HCT116 (cell line): ENCODE data around the gene TMEM119. TPM values are rescaled to one million over a fixed set of nuclear protein-coding genes. Genes with fewer than 3 reads are reported as not detected.

ENCODE experiments used
- ATAC-seq: fragments of 200-7000 bp; cut with Tn5 transposase; 2 replicates; pipeline ENCODE4 v1.9.1; 2020; ENCODE audit warnings: mild to moderate bottlenecking, moderate library complexity
- BruUV-seq: library from RNA; stranded (reverse); fragments of 400-500 nt; replicated peaks from 2 replicates; lab custom pipeline; 2021; lab: Mats Ljungman, UMichigan
- CTCF ChIA-PET: fragments of 300-600 bp; sonication (Branson Sonifier 250); formaldehyde crosslinking; loops from one replicate; lab custom pipeline; 2021; ENCODE audit warnings: antibody characterized with exemption; lab: Charles Lee
- POLR2A ChIA-PET: fragments of 300-600, 350-600 bp; sonication (Branson Sonifier 250); formaldehyde crosslinking; loops from one replicate; lab custom pipeline; 2021; ENCODE audit warnings: antibody characterized with exemption; lab: Charles Lee
- RAD21 ChIA-PET, 2 experiments: fragments of 300-600 bp; sonication (Branson Sonifier 250); formaldehyde crosslinking; loops; one replicate each; lab custom pipeline; 2023; ENCODE audit warnings: low total read pairs in 2 of 2; ENCODE audit not compliant: uncharacterized antibody in 2 of 2, unreplicated experiment in 2 of 2, low non-redundant PET in 1 of 2; lab: Charles Lee
- DNase-seq: peaks from one replicate; pipeline ENCODE4 v3.0.0-alpha.2; 2010; ENCODE audit warnings: low read depth, low spot score
- H2AFZ ChIP-seq: fragments of 200-600 bp; shearing (Covaris generic), sonication (generic); 2 replicates; pipeline ENCODE4 v1.6.1; 2017; ENCODE audit warnings: low read depth, mixed run types, mixed read lengths, antibody characterized with exemption, low read length; ENCODE audit not compliant: poor library complexity, severe bottlenecking
- H3K27ac ChIP-seq: 2 replicates; pipeline ENCODE4 v1.5.1; 2012; ENCODE audit warnings: low read depth, low read length
- H3K27me3 ChIP-seq: fragments of 200-600 bp; sonication (generic); 2 replicates; pipeline ENCODE4 v1.6.1; 2016; ENCODE audit warnings: mixed run types, low read length, mixed read lengths; ENCODE audit not compliant: insufficient read depth
- H3K36me3 ChIP-seq, 2 experiments: fragments of 200-500 bp in 1 of 2; fragments of 200-600 bp in 1 of 2; sonication (Bioruptor generic) in 1 of 2; sonication (generic) in 1 of 2; 2 replicates each; pipeline versions ENCODE4 v1.5.1 to v1.6.1; 2014 to 2016; ENCODE audit warnings: low read length in 2 of 2, inconsistent platforms in 1 of 2, mixed read lengths in 1 of 2, mixed run types in 1 of 2; ENCODE audit not compliant: insufficient read depth in 2 of 2, control insufficient read depth in 1 of 2
- H3K4me1 ChIP-seq, 2 experiments: fragments of 200-600 bp in 1 of 2; sonication (generic) in 1 of 2; 2 replicates each; pipeline versions ENCODE4 v1.5.1 to v1.6.1; 2012 to 2017; ENCODE audit warnings: low read length in 2 of 2, inconsistent platforms in 1 of 2, mild to moderate bottlenecking in 1 of 2, mixed read lengths in 1 of 2, mixed run types in 1 of 2, moderate library complexity in 1 of 2; ENCODE audit not compliant: insufficient read depth in 2 of 2, control insufficient read depth in 1 of 2
- H3K4me2 ChIP-seq: fragments of 200-600 bp; sonication (generic); 2 replicates; pipeline ENCODE4 v1.6.1; 2017; ENCODE audit warnings: mixed run types, low read length, mixed read lengths
- H3K4me3 ChIP-seq, 2 experiments: fragments of 200-600 bp in 1 of 2; sonication (generic) in 1 of 2; replicated peaks in 1 of 2; 2 replicates each; pipeline ENCODE4 v1.5.1; 2011 to 2016; ENCODE audit warnings: low read length in 2 of 2, control low read depth in 1 of 2, low read depth in 1 of 2, mild to moderate bottlenecking in 1 of 2, mixed read lengths in 1 of 2, mixed run types in 1 of 2
- H3K79me2 ChIP-seq: fragments of 200-600 bp; sonication (generic); 2 replicates; pipeline ENCODE4 v1.6.1; 2017; ENCODE audit warnings: mild to moderate bottlenecking, mixed run types, low read length, moderate library complexity, mixed read lengths; ENCODE audit not compliant: insufficient read depth
- H3K9ac ChIP-seq: fragments of 200-600 bp; sonication (generic); 2 replicates; pipeline ENCODE4 v1.6.1; 2016; ENCODE audit warnings: low read length, mixed read lengths
- H3K9me2 ChIP-seq: fragments of 200-600 bp; sonication (generic), shearing (Covaris generic); 2 replicates; pipeline ENCODE4 v1.6.1; 2017; ENCODE audit warnings: mixed run types, mild to moderate bottlenecking, moderate library complexity; ENCODE audit not compliant: insufficient read depth
- H3K9me3 ChIP-seq, 2 experiments: fragments of 200-500 bp in 1 of 2; fragments of 200-600 bp in 1 of 2; sonication (Bioruptor generic) in 1 of 2; sonication (generic) in 1 of 2; 2 replicates each; pipeline ENCODE4 v1.6.1; 2014 to 2017; ENCODE audit warnings: low read length in 2 of 2, mixed read lengths in 2 of 2, inconsistent platforms in 1 of 2, low read depth in 1 of 2, mild to moderate bottlenecking in 1 of 2, mixed run types in 1 of 2, moderate library complexity in 1 of 2; ENCODE audit not compliant: control insufficient read depth in 1 of 2, insufficient read depth in 1 of 2
- H4K20me1 ChIP-seq: fragments of 200-600 bp; sonication (generic), shearing (Covaris generic); 2 replicates; pipeline ENCODE4 v1.6.1; 2017; ENCODE audit warnings: mixed run types, mild to moderate bottlenecking, moderate library complexity; ENCODE audit not compliant: insufficient read depth
- CEBPB ChIP-seq: IDR thresholded peaks from 2 replicates; pipeline ENCODE4 v1.6.1; 2012; ENCODE audit warnings: low read depth
- CTCF ChIP-seq, 3 experiments: fragments of 200-600 bp in 1 of 3; sonication (generic) in 1 of 3; IDR thresholded peaks in 2 of 3; conservative IDR thresholded peaks in 1 of 3; 2 replicates each; pipeline ENCODE4 v1.5.1; 2012 to 2017; ENCODE audit warnings: low read depth in 2 of 3, low read length in 2 of 3, antibody characterized with exemption in 1 of 3, borderline replicate concordance in 1 of 3, control low read depth in 1 of 3, mild to moderate bottlenecking in 1 of 3, mixed read lengths in 1 of 3, mixed run types in 1 of 3, moderate library complexity in 1 of 3; ENCODE audit not compliant: insufficient read depth in 1 of 3
- ELF1 ChIP-seq: IDR thresholded peaks from 2 replicates; pipeline ENCODE4 v1.6.1; 2012; ENCODE audit warnings: low read depth, borderline replicate concordance
- EZH2 ChIP-seq: fragments of 200-600 bp; sonication (generic); IDR thresholded peaks from 2 replicates; pipeline ENCODE4 v1.6.1; 2017; ENCODE audit warnings: antibody characterized with exemption, mixed run types
- EZH2phosphoT487 ChIP-seq: fragments of 200-600 bp; IDR thresholded peaks from 2 replicates; pipeline ENCODE4 v1.6.1; 2018; ENCODE audit warnings: antibody characterized with exemption, borderline replicate concordance
- FOSL1 ChIP-seq: IDR thresholded peaks from 2 replicates; pipeline ENCODE4 v1.6.1; 2012; ENCODE audit warnings: low read depth
- JUND ChIP-seq: IDR thresholded peaks from 2 replicates; pipeline ENCODE4 v1.6.1; 2012
- MAX ChIP-seq: IDR thresholded peaks from 2 replicates; pipeline ENCODE4 v1.6.1; 2012
- POLR2A ChIP-seq: IDR thresholded peaks from 2 replicates; pipeline ENCODE4 v1.7.0; 2011; ENCODE audit warnings: borderline replicate concordance; ENCODE audit not compliant: insufficient read depth, insufficient read length; ENCODE audit errors: extremely low read depth
- RAD21 ChIP-seq: IDR thresholded peaks from 2 replicates; pipeline ENCODE4 v1.6.1; 2012; ENCODE audit warnings: low read depth, mild to moderate bottlenecking
- REST ChIP-seq: IDR thresholded peaks from 2 replicates; pipeline ENCODE4 v1.6.1; 2012; ENCODE audit warnings: low read depth
- SIN3A ChIP-seq: IDR thresholded peaks from 2 replicates; pipeline ENCODE4 v1.6.1; 2012; ENCODE audit warnings: low read depth
- YY1 ChIP-seq: IDR thresholded peaks from 2 replicates; pipeline ENCODE4 v1.6.1; 2011; ENCODE audit warnings: low read length, low read depth, moderate library complexity, mild to moderate bottlenecking; ENCODE audit not compliant: insufficient replicate concordance; ENCODE audit errors: extremely low read depth
- ZBTB33 ChIP-seq: IDR thresholded peaks from 2 replicates; pipeline ENCODE4 v1.6.1; 2011; ENCODE audit warnings: mild to moderate bottlenecking, low read length, moderate library complexity; ENCODE audit not compliant: insufficient replicate concordance; ENCODE audit errors: extremely low read depth
- ZFX ChIP-seq: fragments of 450-650 bp; IDR thresholded peaks from 2 replicates; pipeline ENCODE4 v1.6.1; 2017
- ZNF274 ChIP-seq: fragments of 200-500 bp; sonication (Bioruptor generic); IDR thresholded peaks from 2 replicates; pipeline ENCODE4 v1.6.1; 2014; ENCODE audit warnings: mild to moderate bottlenecking, low read depth, low read length, inconsistent platforms
- intact Hi-C: fragments of 100-400 bp; cut with micrococcal nuclease; formaldehyde crosslinking; loops from 2 replicates; pipeline ENCODE4 v1.10.0; 2022
- total RNA-seq: library from RNA; stranded (reverse); gene quantifications from one replicate; pipeline ENCODE4 v1.2.1, GENCODE V29; 2021; ENCODE audit not compliant: unreplicated experiment

The TMEM119 gene
- total RNA-seq, 1 experiment from 2014 or later = not detected

GRCh38 chr12:108614041-108614440 is 16.2 kb upstream of the TMEM119 start:
- RAD21 ChIA-PET = no interaction called here
- peaks cover 15 to 29% of the 10 kb centered on the region in 2 experiments for H3K4me1 ChIP-seq
- CTCF ChIA-PET = no interaction called here
- intact Hi-C loops = loop anchor here (10.0 kb wide), 2 partner anchors 279 to 699 kb away; partner anchors contain the start of gene CMKLR1
- BruUV-seq = no TSS peak
- H3K4me2 ChIP-seq = no peak overlapping the region
- no peak overlapping the region for H3K9ac ChIP-seq
- H3K79me2 ChIP-seq = no peaks in the 10 kb centered on the region
- no peak overlapping the region for H3K27ac ChIP-seq
- ATAC-seq = no peak
- H2AFZ ChIP-seq = no peak overlapping the region
- no peak overlapping the region for H3K4me3 ChIP-seq
- H3K9me3 ChIP-seq = peaks cover 0 to 6% of the 10 kb centered on the region in 2 experiments; a peak in 1 of 4 replicates
- no peaks in the 10 kb centered on the region for H4K20me1 ChIP-seq
- no peaks in the 10 kb centered on the region for H3K9me2 ChIP-seq
- POLR2A ChIA-PET = no interaction called here
- H3K36me3 ChIP-seq = no peaks in the 10 kb centered on the region
- TF ChIP-seq SIN3A = no peak
- TF ChIP-seq CTCF (IDR thresholded peaks at IDR 0.05 in 2 of 3, conservative IDR thresholded peaks at IDR 0.05 in 1 of 3; ENCODE audit: borderline replicate concordance in 1 of 3, insufficient read depth in 1 of 3, low read depth in 2 of 3, low read length in 2 of 3) = no peak
- no peak for TF ChIP-seq REST
- TF ChIP-seq RAD21 = no peak
- TF ChIP-seq MAX = no peak
- no peak for TF ChIP-seq FOSL1
- no peak for TF ChIP-seq ZFX
- TF ChIP-seq YY1 = no peak
- no peak for TF ChIP-seq EZH2
- TF ChIP-seq CEBPB = no peak
- TF ChIP-seq ELF1 = no peak
- no peak for TF ChIP-seq ZNF274
- TF ChIP-seq ZBTB33 = no peak
- no peak for TF ChIP-seq JUND
- TF ChIP-seq POLR2A = no peak
- no peak for TF ChIP-seq EZH2phosphoT487
- TF ChIP-seq, all 23 proteins: peak for 0
- H3K27me3 ChIP-seq = no peaks in the 10 kb centered on the region
- DNase-seq = no peak
